Lung (tissue), 12 donors: ENCODE data around the gene HNF1A. TPM values are rescaled to one million over a fixed set of nuclear protein-coding genes. Genes with fewer than 3 reads are reported as not detected.

Experiments
- ATAC-seq: fragments of 200-7000 bp; cut with Tn5 transposase; one replicate; pipeline ENCODE4 v1.9.1; 2020; ENCODE audit warnings: moderate number of reproducible peaks; ENCODE audit not compliant: insufficient read depth, low FRiP score
- DNase-seq, 3 donors: peaks; one replicate each; pipeline ENCODE4 v3.0.0-alpha.2; 2013 to 2017
- H3K27ac ChIP-seq, 2 donors: one replicate each; pipeline ENCODE4 v1.5.1; 2013; ENCODE audit warnings: mild to moderate bottlenecking in 2 of 2, moderate library complexity in 2 of 2, control low read depth in 1 of 2, inconsistent platforms in 1 of 2, low read depth in 1 of 2, low read length in 1 of 2
- H3K27me3 ChIP-seq, 3 donors: one replicate each; pipeline ENCODE4 v1.5.1; 2013; ENCODE audit warnings: low read length in 2 of 3; ENCODE audit not compliant: control insufficient read depth in 3 of 3, insufficient read depth in 3 of 3
- H3K36me3 ChIP-seq, 4 donors: one replicate each; pipeline ENCODE4 v1.5.1; 2013; ENCODE audit warnings: low read length in 4 of 4, mild to moderate bottlenecking in 1 of 4, moderate library complexity in 1 of 4; ENCODE audit not compliant: control insufficient read depth in 4 of 4, insufficient read depth in 4 of 4
- H3K4me1 ChIP-seq, 5 donors: one replicate each; pipeline ENCODE4 v1.5.1; 2013; ENCODE audit warnings: low read length in 5 of 5, mild to moderate bottlenecking in 2 of 5, moderate library complexity in 1 of 5; ENCODE audit not compliant: control insufficient read depth in 5 of 5, insufficient read depth in 5 of 5
- H3K4me3 ChIP-seq: one replicate; pipeline ENCODE4 v1.5.1; 2013; ENCODE audit warnings: mild to moderate bottlenecking, control low read depth, moderate library complexity
- H3K9ac ChIP-seq, 2 donors: one replicate each; pipeline ENCODE4 v1.5.1; 2013; ENCODE audit warnings: low read length in 2 of 2, control low read depth in 1 of 2; ENCODE audit not compliant: insufficient read depth in 1 of 2
- H3K9me3 ChIP-seq, 4 donors: one replicate each; pipeline ENCODE4 v1.5.1; 2013; ENCODE audit warnings: low read length in 3 of 4, mild to moderate bottlenecking in 1 of 4, moderate library complexity in 1 of 4; ENCODE audit not compliant: control insufficient read depth in 4 of 4, insufficient read depth in 3 of 4
- CTCF ChIP-seq: IDR thresholded peaks from 2 replicates; pipeline ENCODE4 v1.5.1; 2012; ENCODE audit warnings: mild to moderate bottlenecking; ENCODE audit errors: control extremely low read depth, extremely low read depth
- WGBS, 2 donors: extraction: QIAGEN DNeasy Blood & Tissue Kit; methylation state at CpG; one replicate each; pipeline ENCODE4 v1.1.7; 2013; 5-methylcytosine and 5-hydroxymethylcytosine counted together
- polyA plus RNA-seq, 2 donors: library from polyadenylated mRNA; stranded (reverse); fragments of 200-250 nt; gene quantifications; one replicate each; pipeline ENCODE4 v1.2.1, GENCODE V29; 2013
- total RNA-seq, 2 donors: library from RNA; depleted of rRNA in 1 of 2; stranded (reverse); fragments of >200 nt in 1 of 2; gene quantifications; one replicate each; pipeline ENCODE4 v1.2.1, GENCODE V29; 2014 to 2021
- donor health status: control.
- donor health status: control.
- donor health status: Bipolar disorder and iron deficiency.
- donor health status: healthy.
- donor health status: DM: yes; HTN: yes; CAD: no.

The HNF1A gene
- total and polyA plus RNA-seq, 4 donors, result 0.06 to 0.52 (median 0.27) TPM

GRCh38 chr12:120938496-120938895 lies 39.8 kb upstream of the HNF1A start:
- H3K4me1 ChIP-seq, result no peaks in the 10 kb centered on the region
- no peak overlapping the region for H3K27ac ChIP-seq
- H3K9ac ChIP-seq, result no peak overlapping the region
- H3K4me3 ChIP-seq, result no peak overlapping the region
- H3K36me3 ChIP-seq, result no peaks in the 10 kb centered on the region
- no peak for DNase-seq
- no peak for TF ChIP-seq CTCF
- ATAC-seq, result no peak
- WGBS, 2 donors, result 76 to 77% methylated on average over 3 of the region's 3 CpGs
- peaks cover 0 to 3% (median 0%) of the 10 kb centered on the region in 4 donors for H3K9me3 ChIP-seq
- no peaks in the 10 kb centered on the region for H3K27me3 ChIP-seq

DNA sequence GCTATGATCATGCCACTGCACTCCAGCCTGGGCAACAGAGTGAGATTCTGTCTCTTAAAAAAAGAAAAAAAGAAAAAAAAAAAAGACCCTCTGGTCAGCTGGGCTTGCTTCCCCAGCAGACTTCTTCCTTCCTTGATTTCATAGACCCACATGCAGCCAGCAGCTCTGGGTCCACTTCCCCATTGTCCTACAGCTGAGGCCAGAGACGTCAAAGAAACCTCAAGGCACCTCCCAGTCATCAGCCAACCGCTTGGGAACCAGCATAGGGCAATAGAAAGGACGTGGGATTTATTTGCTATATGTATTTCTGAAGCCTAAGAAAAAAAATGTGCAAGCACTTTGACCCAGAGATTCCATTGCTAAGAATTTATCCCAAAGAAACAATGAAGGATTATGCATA lies 38.8 kb upstream of the HNF1A start:
- WGBS, 2 donors, result 13 to 21% methylated on average over 3 of the region's 3 CpGs
- Histone ChIP-seq H3K36me3 (no peaks in the 10 kb centered on the region), H3K27ac (no peak overlapping the region), H3K9ac (no peak overlapping the region), H3K9me3 (peaks cover 0 to 3% (median 0%) of the 10 kb centered on the region in 4 donors), H3K4me3 (no peak overlapping the region), H3K4me1 (no peaks in the 10 kb centered on the region), H3K27me3 (no peaks in the 10 kb centered on the region)
- TF ChIP-seq CTCF, result no peak
- ATAC-seq, result no peak
- peak in 2 of 3 donors; percentile 18 to 22 for DNase-seq

GRCh38 chr12:120940006-120940405 lies 38.3 kb upstream of the HNF1A start:
- no peak for ATAC-seq
- H3K9ac ChIP-seq, result no peak overlapping the region
- peaks cover 0 to 3% (median 0%) of the 10 kb centered on the region in 4 donors for H3K9me3 ChIP-seq
- H3K4me3 ChIP-seq, result no peak overlapping the region
- no peak for DNase-seq
- no peak overlapping the region for H3K27ac ChIP-seq
- H3K27me3 ChIP-seq, result no peaks in the 10 kb centered on the region
- WGBS, 2 donors, result 25 to 49% methylated on average over 5 of the region's 5 CpGs
- no peak for TF ChIP-seq CTCF
- H3K4me1 ChIP-seq, result no peaks in the 10 kb centered on the region
- no peaks in the 10 kb centered on the region for H3K36me3 ChIP-seq

- TF ChIP-seq CTCF, result no peak
- 48 to 68% methylated on average over 5 of the region's 5 CpGs for WGBS, 2 donors
- Histone ChIP-seq H3K27me3 (no peaks in the 10 kb centered on the region), H3K36me3 (no peaks in the 10 kb centered on the region), H3K27ac (no peak overlapping the region), H3K4me3 (no peak overlapping the region), H3K9ac (no peak overlapping the region), H3K9me3 (peaks cover 0 to 3% (median 0%) of the 10 kb centered on the region in 4 donors), H3K4me1 (no peaks in the 10 kb centered on the region)
- no peak for ATAC-seq
- DNase-seq, result no peak
Observed at GRCh38 chr12:120940799-120941198, 37.5 kb upstream of the HNF1A start.
